ENCODE data around the gene SLC6A6. TPM values are rescaled to one million over a fixed set of nuclear protein-coding genes. Genes with fewer than 3 reads are reported as not detected.
A peak's percentile ranks its signal among the peaks of the same experiment; 100 is the strongest.

Gene SLC6A6
- 12.5 TPM for total RNA-seq

GRCh38 chr3:14402304-14402811 lies at the start of gene SLC6A6:
Gene SLC6A6 (plus strand): TSS chr3:14402606. CDS start chr3:14443635, 41,029 bp downstream.

Small RNA genes lying within 50 kb of the gene (small RNA-seq; reads per million reads assigned to genes)
- gene RNA5SP124 (0.56 reads per million, percentile 59 among the genes with 10 or more reads in this experiment), gene RNU6-905P (not detected)

Other genes with a start within 250 kb of the SLC6A6 start
- 18.9 TPM for gene XPC, start 224.0 kb upstream of the SLC6A6 start, total RNA-seq
- gene LSM3, start 223.8 kb upstream of the SLC6A6 start, total RNA-seq: 10.4 TPM
- gene GRIP2, start 137.7 kb downstream of the SLC6A6 start, total RNA-seq: 11.3 TPM
- 14.5 TPM for gene CCDC174, start 249.2 kb downstream of the SLC6A6 start, total RNA-seq

Measured in diencephalon (tissue), 1 donor.